Purkinje cell (primary cell): ENCODE results near the gene GJA5. TPM values are rescaled to one million over a fixed set of nuclear protein-coding genes. Genes with fewer than 3 reads are reported as not detected.

Experiments used
- polyA plus RNA-seq: library from polyadenylated mRNA; unstranded; fragments of >200 nt; fragmentation: Nextera tagmentation; gene quantifications from 2 replicates; pipeline ENCODE4 v1.2.1, GENCODE V29; 2014

The GJA5 gene
- polyA plus RNA-seq, result not detected in 2 replicates

DNA sequence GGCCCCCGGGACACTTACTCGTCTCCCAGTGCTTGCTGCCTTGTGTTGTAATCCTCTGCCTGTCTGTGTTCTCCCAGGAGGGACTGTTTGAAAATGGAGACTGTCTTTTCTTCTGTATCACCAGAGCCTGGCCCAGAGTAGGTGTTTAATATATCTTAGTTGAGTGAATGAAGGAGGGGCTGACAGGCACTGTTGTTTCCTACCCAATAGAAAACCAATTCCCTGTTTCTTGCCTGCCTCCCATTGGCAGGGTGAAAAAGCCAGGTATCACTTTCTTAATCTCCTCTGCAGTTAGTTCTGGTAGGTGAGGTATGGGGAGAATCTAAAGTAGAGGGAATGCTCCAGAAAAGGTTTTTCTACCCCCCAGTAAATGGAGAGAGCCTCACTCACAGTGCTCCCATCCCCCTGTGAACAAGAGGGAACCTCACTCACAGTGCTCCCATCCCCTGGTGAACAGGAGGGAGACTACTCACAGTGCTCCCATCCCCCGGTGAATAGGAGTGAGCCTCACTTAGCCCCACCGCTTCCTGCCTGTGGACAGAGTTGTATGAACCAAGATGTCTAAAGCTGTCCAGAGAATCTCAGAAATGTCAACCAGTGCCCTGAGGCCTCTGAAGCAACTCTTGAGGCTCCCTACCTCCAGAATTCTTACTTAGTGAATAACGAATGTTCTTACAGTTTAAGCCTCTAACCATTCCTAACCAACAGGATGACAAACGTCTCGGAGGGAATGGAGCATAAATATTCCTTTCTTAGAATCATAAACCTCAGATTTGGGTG is at the start of gene GJA5:
TSS of gene GJA5 (minus strand) at position 122 of the 780 bp plus-strand sequence. CDS start 1,364 bp downstream, outside the sequence.

Other genes with a start within 250 kb of the GJA5 start
- 5.7 and 7.7 TPM in 2 replicates for gene BCL9, start 219.1 kb downstream of the GJA5 start, polyA plus RNA-seq
- 1.4 and 2.5 TPM in 2 replicates for gene ACP6, start 90.1 kb downstream of the GJA5 start, polyA plus RNA-seq
- not detected in 2 replicates for gene GJA8, start 142.2 kb upstream of the GJA5 start, polyA plus RNA-seq
- gene GPR89B, start 167.8 kb upstream of the GJA5 start, polyA plus RNA-seq, result 66.7 and 96.6 TPM in 2 replicates